Astrocyte (in vitro differentiated cells and primary cell): ENCODE measurements around the gene BATF3. TPM values are rescaled to one million over a fixed set of nuclear protein-coding genes. Genes with fewer than 3 reads are reported as not detected.

Source experiments
- DNase-seq: peaks from one replicate; pipeline ENCODE4 v3.0.0-alpha.2; 2010; ENCODE audit warnings: low read depth
- FAIRE-seq: peaks from 2 replicates; lab custom pipeline; 2011; peaks lifted over from hg19 to GRCh38; lab: Jason Lieb, UNC
- H2AFZ ChIP-seq: 2 replicates; pipeline ENCODE4 v1.6.0; 2012; ENCODE audit warnings: low read depth, low read length, inconsistent platforms
- H3K27ac ChIP-seq: 2 replicates; pipeline ENCODE4 v1.5.1; 2011; ENCODE audit warnings: low read depth, low read length, inconsistent platforms
- H3K27me3 ChIP-seq: 2 replicates; pipeline ENCODE4 v1.6.0; 2011; ENCODE audit warnings: low read length, inconsistent platforms; ENCODE audit not compliant: insufficient read depth
- H3K36me3 ChIP-seq: 2 replicates; pipeline ENCODE4 v1.5.1; 2011; ENCODE audit warnings: low read length, inconsistent platforms; ENCODE audit not compliant: insufficient read depth
- H3K4me1 ChIP-seq: 2 replicates; pipeline ENCODE4 v1.5.1; 2011; ENCODE audit warnings: low read length, inconsistent platforms; ENCODE audit not compliant: insufficient read depth
- H3K4me2 ChIP-seq: 2 replicates; pipeline ENCODE4 v1.6.0; 2012; ENCODE audit warnings: low read length, inconsistent platforms
- H3K4me3 ChIP-seq: 2 replicates; pipeline ENCODE4 v1.5.1; 2011; ENCODE audit warnings: low read depth, mild to moderate bottlenecking, low read length, inconsistent platforms; ENCODE audit not compliant: insufficient read depth
- H3K79me2 ChIP-seq: 2 replicates; pipeline ENCODE4 v1.6.0; 2012; ENCODE audit warnings: mild to moderate bottlenecking, low read length, inconsistent platforms; ENCODE audit not compliant: insufficient read depth
- H3K9ac ChIP-seq: 2 replicates; pipeline ENCODE4 v1.6.0; 2012; ENCODE audit warnings: mild to moderate bottlenecking, low read length, inconsistent platforms
- H3K9me3 ChIP-seq: 2 replicates; pipeline ENCODE4 v1.5.1; 2012; ENCODE audit warnings: low read depth, mild to moderate bottlenecking, low read length, inconsistent platforms; ENCODE audit not compliant: insufficient read depth
- H4K20me1 ChIP-seq: 2 replicates; pipeline ENCODE4 v1.6.0; 2012; ENCODE audit warnings: low read length, inconsistent platforms; ENCODE audit not compliant: insufficient read depth
- H3K27ac Mint-ChIP-seq: one replicate; pipeline ENCODE4 v1.8.0; 2021; ENCODE audit warnings: mild to moderate bottlenecking, mixed read lengths; ENCODE audit not compliant: unreplicated experiment
- H3K27me3 Mint-ChIP-seq: one replicate; pipeline ENCODE4 v1.8.0; 2021; ENCODE audit warnings: low read depth, mixed read lengths; ENCODE audit not compliant: unreplicated experiment
- H3K36me3 Mint-ChIP-seq: one replicate; pipeline ENCODE4 v1.8.0; 2021; ENCODE audit warnings: low read depth, mixed read lengths; ENCODE audit not compliant: unreplicated experiment
- H3K4me1 Mint-ChIP-seq: one replicate; pipeline ENCODE4 v1.8.0; 2021; ENCODE audit warnings: low read depth, mixed read lengths; ENCODE audit not compliant: unreplicated experiment
- H3K4me3 Mint-ChIP-seq: one replicate; pipeline ENCODE4 v1.8.0; 2021; ENCODE audit warnings: mild to moderate bottlenecking, moderate library complexity, mixed read lengths; ENCODE audit not compliant: unreplicated experiment
- H3K9me3 Mint-ChIP-seq: one replicate; pipeline ENCODE4 v1.8.0; 2021; ENCODE audit warnings: mild to moderate bottlenecking, mixed read lengths; ENCODE audit not compliant: unreplicated experiment
- CTCF ChIP-seq: IDR thresholded peaks from 2 replicates; pipeline ENCODE4 v1.5.1; 2011; ENCODE audit warnings: low read depth, mild to moderate bottlenecking, inconsistent platforms, low read length, moderate library complexity; ENCODE audit not compliant: insufficient read depth
- EZH2 ChIP-seq: IDR thresholded peaks from 2 replicates; pipeline ENCODE4 v1.6.1; 2012; ENCODE audit warnings: mild to moderate bottlenecking, low read length, inconsistent platforms; ENCODE audit not compliant: insufficient read depth
- total RNA-seq: library from RNA; stranded (reverse); gene quantifications from 2 replicates; pipeline ENCODE4 v1.2.1, GENCODE V29; 2021

BATF3 gene
- total RNA-seq, 1 donor from 2014 or later, result 1.9 TPM

DNA sequence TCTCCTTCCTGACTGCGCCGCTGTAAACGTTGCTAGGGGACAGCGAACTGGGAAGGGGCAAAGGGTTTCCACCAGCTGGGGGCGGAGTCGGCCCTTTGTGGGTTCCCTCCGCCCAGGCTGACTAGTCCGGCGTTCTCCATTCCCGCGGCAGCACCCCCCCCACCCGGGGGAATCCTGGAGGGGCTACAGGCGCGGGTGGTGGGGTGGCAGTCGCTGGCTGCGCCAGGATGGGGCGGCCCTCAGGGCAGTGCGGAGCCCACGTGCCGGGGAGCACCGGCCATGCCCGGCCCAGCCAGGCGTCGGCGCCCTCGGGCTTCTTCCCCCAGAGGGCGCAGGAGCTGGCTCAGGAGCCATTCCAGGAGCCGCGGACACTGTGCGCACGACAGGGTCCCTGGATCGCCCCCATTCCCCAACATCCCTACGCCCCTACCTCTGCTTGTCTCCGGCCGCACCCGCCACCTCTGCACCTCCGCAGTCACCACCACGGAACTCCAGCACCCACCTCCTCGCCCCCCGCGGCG lies 476 bp downstream of the BATF3 start:
- Histone ChIP-seq H3K27me3 (peaks cover 10% of the 10 kb centered on the region), H3K9ac (peak overlapping the region; percentile 36), H3K27ac (no peak overlapping the region), H3K4me3 (peak overlapping the region; percentile 41), H4K20me1 (no peaks in the 10 kb centered on the region), H3K4me2 (peak overlapping the region; percentile 89), H3K4me1 (peaks cover 22% of the 10 kb centered on the region), H2AFZ (peak overlapping the region; percentile 65), H3K9me3 (no peaks in the 10 kb centered on the region), H3K36me3 (no peaks in the 10 kb centered on the region), H3K79me2 (no peaks in the 10 kb centered on the region)
- Mint-ChIP-seq H3K27me3 (peaks cover 60% of the 10 kb centered on the region), H3K36me3 (no peaks in the 10 kb centered on the region), H3K9me3 (no peaks in the 10 kb centered on the region), H3K4me3 (peak overlapping the region; percentile 85), H3K4me1 (peaks cover 2% of the 10 kb centered on the region), H3K27ac (no peak overlapping the region)
- no peak for DNase-seq
- FAIRE-seq, result no peak
- no peak for TF ChIP-seq CTCF
- TF ChIP-seq EZH2, result no peak

DNA sequence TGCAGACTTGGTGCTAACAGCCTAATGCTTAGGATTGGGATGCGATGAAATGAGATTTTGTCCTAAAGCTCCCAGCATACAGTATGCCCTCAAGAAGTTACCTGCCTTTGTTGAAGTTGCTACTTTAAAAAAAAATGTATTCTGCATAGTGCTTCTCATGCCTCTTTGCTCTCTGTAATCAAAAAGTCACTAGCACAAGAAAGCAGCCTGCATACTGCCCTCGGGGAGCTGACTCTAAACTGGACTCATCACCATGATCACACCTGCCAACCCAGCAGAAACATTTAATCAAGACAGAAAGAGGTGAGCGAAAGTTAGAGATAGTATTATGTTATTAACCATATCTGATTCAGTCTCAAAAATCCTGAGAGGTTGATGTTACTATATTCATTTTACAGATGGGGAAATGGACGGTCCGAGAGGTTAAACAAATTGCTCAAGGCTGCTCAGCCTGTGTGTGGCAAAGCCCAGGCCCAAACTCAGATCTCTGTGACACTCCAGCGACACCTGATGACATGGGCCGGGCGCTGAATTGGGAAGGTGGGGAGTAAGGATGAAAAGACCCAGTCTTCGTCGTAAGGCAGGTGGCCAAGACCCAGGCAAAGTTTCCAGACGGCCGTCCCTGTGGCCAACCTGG lies 1.1 kb downstream of the BATF3 start:
- peak overlapping the region; percentile 89 for H3K4me2 ChIP-seq
- peaks cover 10% of the 10 kb centered on the region for H3K27me3 ChIP-seq
- H3K36me3 Mint-ChIP-seq, result no peaks in the 10 kb centered on the region
- H3K9ac ChIP-seq, result no peak overlapping the region
- H3K4me1 ChIP-seq, result peaks cover 22% of the 10 kb centered on the region
- H3K79me2 ChIP-seq, result no peaks in the 10 kb centered on the region
- FAIRE-seq (no peak), DNase-seq (no peak)
- H3K27ac ChIP-seq, result no peak overlapping the region
- no peaks in the 10 kb centered on the region for H3K9me3 ChIP-seq
- peak overlapping the region; percentile 41 for H3K4me3 ChIP-seq
- H3K27ac Mint-ChIP-seq, result peak overlapping the region; percentile 30
- no peaks in the 10 kb centered on the region for H4K20me1 ChIP-seq
- peak overlapping the region; percentile 77 for H3K4me3 Mint-ChIP-seq
- H2AFZ ChIP-seq, result peak overlapping the region; percentile 65
- no peak for TF ChIP-seq CTCF
- TF ChIP-seq EZH2, result no peak
- no peaks in the 10 kb centered on the region for H3K36me3 ChIP-seq
- H3K4me1 Mint-ChIP-seq, result peaks cover 2% of the 10 kb centered on the region
- peaks cover 55% of the 10 kb centered on the region for H3K27me3 Mint-ChIP-seq
- H3K9me3 Mint-ChIP-seq, result no peaks in the 10 kb centered on the region
